PC-3 (cell line): ENCODE results near the gene CDRT4. TPM values are rescaled to one million over a fixed set of nuclear protein-coding genes. Genes with fewer than 3 reads are reported as not detected.

Source experiments
- ATAC-seq: fragments of 200-7000 bp; cut with Tn5 transposase; 2 replicates; pipeline ENCODE4 v1.9.1; 2020; ENCODE audit warnings: mild to moderate bottlenecking, moderate library complexity
- BruUV-seq: library from RNA; stranded (reverse); fragments of 400-500 nt; replicated peaks from 2 replicates; lab custom pipeline; 2021; lab: Mats Ljungman, UMichigan
- CTCF ChIA-PET: fragments of 300-600 bp; sonication (Branson Sonifier 250); formaldehyde crosslinking; loops from one replicate; lab custom pipeline; 2022; ENCODE audit warnings: antibody characterized with exemption; lab: Charles Lee
- POLR2A ChIA-PET: fragments of 300-600 bp; sonication (Branson Sonifier 250); formaldehyde crosslinking; loops from one replicate; lab custom pipeline; 2022; ENCODE audit warnings: antibody characterized with exemption; ENCODE audit not compliant: unreplicated experiment; lab: Charles Lee
- DNase-seq: peaks from one replicate; pipeline ENCODE4 v3.0.0-alpha.2; 2015
- H2AFZ ChIP-seq: fragments of 300-600 bp; sonication (generic); 2 replicates; pipeline ENCODE4 v1.6.0; 2016; ENCODE audit warnings: antibody characterized with exemption, low read length
- H3F3A ChIP-seq: fragments of 300-600 bp; sonication (generic); one replicate; pipeline ENCODE4 v1.6.0; 2017; ENCODE audit warnings: antibody characterized with exemption, low read length, control low read depth, mild to moderate bottlenecking; ENCODE audit not compliant: unreplicated experiment
- H3K27ac ChIP-seq: fragments of 300-600 bp; sonication (generic); 2 replicates; pipeline ENCODE4 v1.5.1; 2016; ENCODE audit warnings: mild to moderate bottlenecking, low read length
- H3K27me3 ChIP-seq: fragments of 300-600 bp; sonication (generic); 2 replicates; pipeline ENCODE4 v1.6.1; 2016; ENCODE audit warnings: low read length, mixed read lengths
- H3K36me3 ChIP-seq: fragments of 300-600 bp; sonication (generic); 2 replicates; pipeline ENCODE4 v1.6.1; 2016; ENCODE audit warnings: low read depth, mixed run types, low read length, mixed read lengths
- H3K4me1 ChIP-seq: fragments of 300-600 bp; sonication (generic); 2 replicates; pipeline ENCODE4 v1.5.1; 2016; ENCODE audit warnings: low read length; ENCODE audit not compliant: insufficient read depth
- H3K4me2 ChIP-seq: fragments of 300-600 bp; sonication (generic); 2 replicates; pipeline ENCODE4 v1.6.0; 2016; ENCODE audit warnings: low read length
- H3K4me3 ChIP-seq: fragments of 300-600 bp; sonication (generic); 2 replicates; pipeline ENCODE4 v1.5.1; 2016; ENCODE audit warnings: mild to moderate bottlenecking, low read length, mixed read lengths
- H3K79me2 ChIP-seq: fragments of 300-600 bp; sonication (generic); 2 replicates; pipeline ENCODE4 v1.6.1; 2017; ENCODE audit warnings: low read length, mixed read lengths
- H3K9ac ChIP-seq: fragments of 300-600 bp; sonication (generic); 2 replicates; pipeline ENCODE4 v1.6.0; 2016; ENCODE audit warnings: mild to moderate bottlenecking, low read length
- H3K9me2 ChIP-seq: fragments of 300-600 bp; sonication (generic); replicated peaks from 2 replicates; pipeline ENCODE4 v1.6.1; 2016; ENCODE audit warnings: mixed run types, low read length, mixed read lengths
- H3K9me3 ChIP-seq: fragments of 300-600 bp; sonication (generic); 2 replicates; pipeline ENCODE4 v1.6.1; 2016; ENCODE audit warnings: low read length, mixed read lengths
- H4K20me1 ChIP-seq: fragments of 300-600 bp; sonication (generic); 2 replicates; pipeline ENCODE4 v1.6.1; 2016; ENCODE audit warnings: low read length, mixed read lengths
- CTCF ChIP-seq: fragments of 300-600 bp; sonication (generic); conservative IDR thresholded peaks from 2 replicates; pipeline ENCODE4 v1.5.1; 2017; ENCODE audit warnings: antibody characterized with exemption, low read depth, mild to moderate bottlenecking, low read length
- EZH2 ChIP-seq: fragments of 300-600 bp; sonication (generic); IDR thresholded peaks from one replicate; pipeline ENCODE4 v1.6.1; 2017; ENCODE audit warnings: antibody characterized with exemption, mild to moderate bottlenecking, low read length; ENCODE audit not compliant: unreplicated experiment
- EZH2phosphoT487 ChIP-seq: fragments of 300-600 bp; sonication (generic); IDR thresholded peaks from 2 replicates; pipeline ENCODE4 v1.6.1; 2018; ENCODE audit warnings: mild to moderate bottlenecking, antibody characterized with exemption, low read length, borderline replicate concordance
- intact Hi-C: fragments of 100-400 bp; cut with micrococcal nuclease; formaldehyde crosslinking; loops from 2 replicates; pipeline ENCODE4 v1.9.0; 2023
- total RNA-seq: library from RNA; depleted of rRNA; stranded (reverse); fragments of >200 nt; gene quantifications from 2 replicates; pipeline ENCODE4 v1.2.3, GENCODE V29; 2014

The CDRT4 gene
- total RNA-seq, 1 experiment from 2014 or later, result 5.0 TPM

- Histone ChIP-seq H3K27ac (no peak overlapping the region), H2AFZ (no peak overlapping the region), H3K36me3 (peaks cover 5% of the 10 kb centered on the region; the same call in 1 of the 2 replicates), H3F3A (no peaks in the 10 kb centered on the region), H3K9ac (no peak overlapping the region), H3K27me3 (no peaks in the 10 kb centered on the region), H3K79me2 (no peaks in the 10 kb centered on the region), H3K9me3 (no peaks in the 10 kb centered on the region), H3K4me2 (no peak overlapping the region), H3K4me1 (peaks cover 8% of the 10 kb centered on the region), H4K20me1 (no peaks in the 10 kb centered on the region), H3K4me3 (no peak overlapping the region), H3K9me2 (no peaks in the 10 kb centered on the region)
- no TSS peak for BruUV-seq
- TF ChIP-seq CTCF (no peak), EZH2phosphoT487 (no peak), EZH2 (no peak)
- intact Hi-C loops, result loop anchor here (5.0 kb wide), 2 partner anchors 104 to 124 kb away; no protein-coding TSS in a partner anchor
- CTCF ChIA-PET, result no interaction called here
- ATAC-seq (no peak), DNase-seq (no peak)
- POLR2A ChIA-PET, result no interaction called here
Measured at GRCh38 chr17:15501793-15502192, 34.4 kb upstream of the CDRT4 start.

- no peak overlapping the region for H2AFZ ChIP-seq
- no peak overlapping the region for H3K9ac ChIP-seq
- H3K9me3 ChIP-seq, result no peaks in the 10 kb centered on the region
- intact Hi-C loops, result loop anchor here (5.0 kb wide), 2 partner anchors 104 to 124 kb away; no protein-coding TSS in a partner anchor
- peaks cover 5% of the 10 kb centered on the region; the same call in 1 of the 2 replicates for H3K36me3 ChIP-seq
- H3K9me2 ChIP-seq, result no peaks in the 10 kb centered on the region
- H3K79me2 ChIP-seq, result no peaks in the 10 kb centered on the region
- no peak overlapping the region for H3K4me3 ChIP-seq
- POLR2A ChIA-PET, result no interaction called here
- BruUV-seq, result no TSS peak
- no peaks in the 10 kb centered on the region for H3F3A ChIP-seq
- H4K20me1 ChIP-seq, result no peaks in the 10 kb centered on the region
- CTCF ChIA-PET, result no interaction called here
- H3K27ac ChIP-seq, result no peak overlapping the region
- TF ChIP-seq EZH2phosphoT487 (no peak), CTCF (no peak)
- peaks cover 8% of the 10 kb centered on the region for H3K4me1 ChIP-seq
- ATAC-seq, result no peak
- no peak overlapping the region for H3K4me2 ChIP-seq
- no peak for DNase-seq
- no peaks in the 10 kb centered on the region for H3K27me3 ChIP-seq
Measured at GRCh38 chr17:15501282-15501681, 33.9 kb upstream of the CDRT4 start.

GRCh38 chr17:15498107-15498506 is 30.7 kb upstream of the CDRT4 start:
- ATAC-seq (no peak), DNase-seq (peak; percentile 41)
- no peak overlapping the region for H3K9ac ChIP-seq
- H3K27ac ChIP-seq, result no peak overlapping the region
- no peak overlapping the region for H2AFZ ChIP-seq
- intact Hi-C loops, result no loop called here
- no peaks in the 10 kb centered on the region for H3K79me2 ChIP-seq
- no peak overlapping the region for H3K4me3 ChIP-seq
- no peak overlapping the region for H3K4me2 ChIP-seq
- H3K27me3 ChIP-seq, result no peaks in the 10 kb centered on the region
- H3K9me3 ChIP-seq, result no peaks in the 10 kb centered on the region
- peaks cover 8% of the 10 kb centered on the region for H3K4me1 ChIP-seq
- H4K20me1 ChIP-seq, result no peaks in the 10 kb centered on the region
- ChIA-PET POLR2A (no interaction called here), CTCF (no interaction called here)
- no peaks in the 10 kb centered on the region for H3F3A ChIP-seq
- peaks cover 9% of the 10 kb centered on the region; the same call in 1 of the 2 replicates for H3K36me3 ChIP-seq
- no peaks in the 10 kb centered on the region for H3K9me2 ChIP-seq
- TF ChIP-seq EZH2phosphoT487, result no peak
- TF ChIP-seq EZH2, result no peak
- no peak for TF ChIP-seq CTCF
- BruUV-seq, result no TSS peak
